GM18511 (cell line): ENCODE measurements around the gene PLBD2.

Experiments used
- ATAC-seq: cut with Tn5 transposase; IDR thresholded peaks from one replicate; pipeline ENCODE4 v1.9.1; 2021; ENCODE audit warnings: mild to moderate bottlenecking, moderate library complexity; ENCODE audit not compliant: unreplicated experiment

The PLBD2 gene

GRCh38 chr12:113439606-113440030 lies 81.2 kb downstream of the PLBD2 start:
- ATAC-seq, result no peak

- no peak for ATAC-seq
Observed at GRCh38 chr12:113440336-113440735, 81.9 kb downstream of the PLBD2 start.
